Peyer's patch (tissue), 4 donors: ENCODE data around the gene PIEZO1.

ENCODE experiments used
- CTCF ChIP-seq, 6 experiments: fragments of 450-650 bp in 4 of 6; fragments of 200-600 bp in 2 of 6; sonication (generic) in 1 of 6; IDR thresholded peaks; one replicate each; pipeline ENCODE4 v1.5.1; 2017 to 2019; ENCODE audit warnings: antibody characterized with exemption in 6 of 6, mild to moderate bottlenecking in 3 of 6, moderate library complexity in 1 of 6
- POLR2A ChIP-seq, 2 donors: fragments of 450-650 bp; IDR thresholded peaks; one replicate each; pipeline ENCODE4 v1.5.1; 2017; ENCODE audit warnings: antibody characterized with exemption in 2 of 2, mild to moderate bottlenecking in 2 of 2, moderate library complexity in 2 of 2

- TF ChIP-seq CTCF (IDR thresholded peaks at IDR 0.05) (no peak), POLR2A (IDR thresholded peaks at IDR 0.05) (no peak)
These were observed 24.2 kb upstream of the PIEZO1 start for GRCh38 chr16:88809068-88809675.
